GM20000 (cell line): ENCODE results near the gene GRB2.

Source experiments
- DNase-seq: peaks from one replicate; pipeline ENCODE4 v3.0.0; 2012; ENCODE audit warnings: low spot score
- CTCF ChIP-seq: IDR thresholded peaks from 2 replicates; pipeline ENCODE4 v1.5.1; 2012; ENCODE audit warnings: mild to moderate bottlenecking, control low read depth; ENCODE audit errors: extremely low read depth, missing control alignments

Gene GRB2

DNA sequence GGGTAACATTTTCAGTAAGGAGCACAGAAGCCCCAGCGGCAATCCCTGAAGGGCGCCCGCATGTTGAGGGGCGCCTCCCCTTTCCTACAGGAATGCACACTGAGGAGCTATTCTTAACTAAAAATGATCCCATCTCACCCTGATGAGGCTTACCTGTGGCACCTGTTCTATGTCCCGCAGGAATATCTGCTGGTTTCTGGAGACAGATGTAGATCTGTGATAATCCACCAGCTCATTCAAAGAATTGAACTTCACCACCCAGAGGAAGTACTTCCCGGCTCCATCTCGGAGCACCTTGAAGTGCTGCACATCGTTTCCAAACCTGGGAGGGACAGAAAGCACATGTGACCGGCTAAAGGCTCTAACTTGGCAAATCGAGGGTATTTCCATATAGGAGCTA, 84.0 kb downstream of the GRB2 start:
- no peak for DNase-seq
- no peak for TF ChIP-seq CTCF

DNA sequence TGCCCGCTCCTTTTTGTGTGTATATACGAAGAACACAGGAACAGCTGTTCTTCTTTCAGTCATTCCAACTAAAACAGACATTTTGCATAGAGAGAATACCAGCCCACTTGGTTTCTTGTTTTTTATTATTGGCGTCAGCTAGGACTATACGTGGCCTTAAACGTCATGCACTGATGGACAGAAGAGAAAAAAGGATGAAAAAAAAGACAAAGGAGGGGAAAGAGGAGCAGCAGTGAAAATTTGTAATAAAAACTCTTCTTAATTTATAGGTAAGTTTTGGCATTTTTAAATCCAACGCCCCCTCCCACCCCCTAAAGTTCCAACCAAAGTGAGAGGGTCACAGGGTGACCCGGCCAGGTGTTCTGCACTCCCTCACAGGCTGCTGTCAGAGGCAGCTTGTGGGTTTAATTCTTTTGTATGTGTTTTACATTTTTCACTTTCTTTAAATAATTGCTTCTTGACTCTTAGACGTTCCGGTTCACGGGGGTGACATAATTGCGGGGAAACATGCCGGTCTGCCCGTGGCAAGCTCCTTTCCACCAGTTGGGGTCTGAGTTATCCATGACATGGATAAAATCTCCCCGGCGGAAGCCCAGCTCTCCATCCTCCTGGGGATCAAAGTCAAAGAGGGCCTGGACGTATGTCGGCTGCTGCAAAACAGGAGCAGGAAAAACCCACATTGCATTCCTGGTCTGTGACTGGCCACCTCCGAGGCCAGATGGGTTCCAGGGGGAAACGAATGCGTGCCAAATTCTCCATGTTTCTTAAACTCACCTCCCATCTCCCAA, 85.4 kb downstream of the GRB2 start:
- DNase-seq, result peak; percentile 63
- TF ChIP-seq CTCF, result no peak

DNA sequence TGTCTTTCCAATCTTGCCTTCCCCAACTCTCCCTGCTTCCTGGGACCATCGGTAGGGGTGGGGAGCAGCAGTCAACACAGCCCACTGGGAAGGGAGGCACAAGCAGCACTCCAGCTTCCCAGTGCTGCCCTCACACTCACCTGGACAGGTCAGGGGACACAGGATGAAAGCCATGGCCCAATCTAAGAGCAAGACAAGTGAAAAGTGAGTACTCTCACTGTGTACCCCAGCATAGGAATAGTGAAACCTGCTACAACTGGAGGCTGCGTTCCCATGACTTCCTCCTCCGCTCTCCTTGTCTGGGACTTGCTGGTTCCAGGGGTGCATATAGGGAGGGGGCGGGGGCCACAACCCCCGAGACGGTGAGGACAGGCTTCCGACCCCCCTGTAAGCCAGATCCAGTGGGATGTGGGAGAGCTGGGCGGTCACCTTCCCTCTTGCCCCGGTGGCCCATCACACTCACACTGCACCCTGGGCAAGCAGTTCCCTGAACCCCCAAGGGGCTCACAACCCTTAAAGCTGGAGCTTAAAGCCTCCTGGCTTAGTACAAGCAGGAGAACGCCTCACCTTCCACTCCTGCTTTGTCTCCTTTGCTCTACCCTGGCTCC, 86.8 kb downstream of the GRB2 start:
- no peak for TF ChIP-seq CTCF
- DNase-seq, result no peak

DNA sequence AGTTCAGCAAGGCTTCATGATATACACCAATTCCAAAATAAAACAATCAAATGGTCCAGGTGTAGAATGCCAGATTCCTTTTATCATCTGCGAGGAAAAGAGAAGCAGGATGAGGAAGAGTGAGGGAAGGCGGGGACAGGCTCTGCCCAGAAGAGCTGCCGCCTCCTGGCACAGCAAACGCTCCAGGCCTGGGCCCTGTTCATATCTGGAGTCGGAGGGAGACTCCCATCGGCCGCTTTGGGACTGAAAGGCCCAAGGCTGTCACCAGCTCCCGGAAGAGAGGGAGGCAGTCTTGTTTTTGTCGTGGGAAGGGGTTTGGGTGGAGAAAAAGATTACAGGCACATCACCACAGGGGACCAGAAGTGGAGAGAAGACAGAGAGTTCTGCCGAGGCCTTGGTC, 87.3 kb downstream of the GRB2 start:
- no peak for TF ChIP-seq CTCF
- no peak for DNase-seq

DNA sequence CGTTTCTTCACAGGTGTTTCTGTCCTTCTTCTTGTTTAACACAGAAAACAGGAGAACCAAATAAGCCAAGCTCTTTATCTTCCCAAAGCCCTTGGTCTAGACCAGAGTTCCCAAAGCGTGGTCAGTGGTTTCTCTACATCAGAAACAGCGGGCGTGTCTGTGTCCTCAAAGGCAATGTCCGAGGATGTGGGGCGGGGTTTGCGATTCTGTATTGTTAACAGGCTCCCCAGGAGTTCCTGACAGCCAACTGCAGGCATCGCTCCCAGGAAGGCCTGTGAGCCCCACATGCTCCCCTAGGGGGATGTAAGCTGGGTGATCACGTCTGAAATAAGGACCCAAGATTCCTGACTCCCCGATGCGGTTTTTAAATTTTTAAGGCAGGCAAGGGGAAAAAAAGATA, 87.8 kb downstream of the GRB2 start:
- no peak for TF ChIP-seq CTCF
- no peak for DNase-seq

DNA sequence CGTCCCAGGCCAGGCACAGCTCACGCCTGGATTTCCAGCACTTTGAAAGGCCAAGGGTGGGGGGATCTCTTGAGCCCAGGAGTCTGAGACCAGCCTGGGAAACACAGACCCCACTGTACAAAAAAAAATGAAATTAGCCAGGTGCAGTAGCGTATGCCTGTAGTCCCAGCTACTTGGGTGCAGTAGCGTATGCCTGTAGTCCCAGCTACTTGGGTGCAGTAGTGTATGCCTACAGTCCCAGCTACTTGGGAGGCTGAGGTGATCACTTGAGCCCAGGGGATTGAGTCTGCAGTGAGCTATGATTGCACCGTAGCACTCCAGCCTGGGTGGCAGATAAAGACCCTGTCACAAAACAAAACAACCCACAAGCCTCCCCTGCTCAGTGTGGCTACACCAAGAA, 89.2 kb downstream of the GRB2 start:
- DNase-seq, result no peak

More for the DNA sequence above, 89.2 kb downstream of the GRB2 start:
- no peak for TF ChIP-seq CTCF
